ENCODE results near the gene NFATC1.
A peak's percentile ranks its signal among the peaks of the same experiment; 100 is the strongest.

NFATC1 gene

GRCh38 chr18:79392226-79392625 is 3.5 kb upstream of the NFATC1 start:
- no peaks in the 10 kb centered on the region for H3K36me3 ChIP-seq (ENCODE audit: control insufficient read depth, insufficient read depth, low read length)
- no peak overlapping the region for H3K9ac ChIP-seq (ENCODE audit: low read depth, low read length)
- H3K4me3 ChIP-seq (ENCODE audit: low read depth, low read length), result no peak overlapping the region
- no peaks in the 10 kb centered on the region for H3K9me3 ChIP-seq (ENCODE audit: control insufficient read depth, insufficient read depth, low read length)
- H3K4me1 ChIP-seq (ENCODE audit: control insufficient read depth, insufficient read depth, low read length), result 0 out of 2 replicates have a peak, but pooled peaks cover 3% of the 10 kb centered on the region
- H3K27ac ChIP-seq (ENCODE audit: low read depth, low read length), result no peak overlapping the region
- peaks cover 69% of the 10 kb centered on the region for H3K27me3 ChIP-seq (ENCODE audit: control insufficient read depth, insufficient read depth, low read length)

- Histone ChIP-seq H3K4me3 (ENCODE audit: low read depth, low read length) (peak overlapping the region; percentile 60), H3K27ac (ENCODE audit: low read depth, low read length) (no peak overlapping the region), H3K4me1 (ENCODE audit: control insufficient read depth, insufficient read depth, low read length) (0 out of 2 replicates have a peak, but pooled peaks cover 3% of the 10 kb centered on the region), H3K9ac (ENCODE audit: low read depth, low read length) (no peak overlapping the region), H3K36me3 (ENCODE audit: control insufficient read depth, insufficient read depth, low read length) (no peaks in the 10 kb centered on the region), H3K27me3 (ENCODE audit: control insufficient read depth, insufficient read depth, low read length) (peaks cover 79% of the 10 kb centered on the region), H3K9me3 (ENCODE audit: control insufficient read depth, insufficient read depth, low read length) (no peaks in the 10 kb centered on the region)
Measured at GRCh38 chr18:79393181-79393634, 2.5 kb upstream of the NFATC1 start.

- Histone ChIP-seq H3K4me1 (ENCODE audit: control insufficient read depth, insufficient read depth, low read length) (0 out of 2 replicates have a peak, but pooled peaks cover 3% of the 10 kb centered on the region), H3K27me3 (ENCODE audit: control insufficient read depth, insufficient read depth, low read length) (peaks cover 85% of the 10 kb centered on the region), H3K9ac (ENCODE audit: low read depth, low read length) (no peak overlapping the region; the same call in 1 of the 2 replicates), H3K9me3 (ENCODE audit: control insufficient read depth, insufficient read depth, low read length) (no peaks in the 10 kb centered on the region), H3K36me3 (ENCODE audit: control insufficient read depth, insufficient read depth, low read length) (no peaks in the 10 kb centered on the region), H3K4me3 (ENCODE audit: low read depth, low read length) (peak overlapping the region; percentile 60), H3K27ac (ENCODE audit: low read depth, low read length) (no peak overlapping the region)
Measured at GRCh38 chr18:79393635-79394533, 1.8 kb upstream of the NFATC1 start.

DNA sequence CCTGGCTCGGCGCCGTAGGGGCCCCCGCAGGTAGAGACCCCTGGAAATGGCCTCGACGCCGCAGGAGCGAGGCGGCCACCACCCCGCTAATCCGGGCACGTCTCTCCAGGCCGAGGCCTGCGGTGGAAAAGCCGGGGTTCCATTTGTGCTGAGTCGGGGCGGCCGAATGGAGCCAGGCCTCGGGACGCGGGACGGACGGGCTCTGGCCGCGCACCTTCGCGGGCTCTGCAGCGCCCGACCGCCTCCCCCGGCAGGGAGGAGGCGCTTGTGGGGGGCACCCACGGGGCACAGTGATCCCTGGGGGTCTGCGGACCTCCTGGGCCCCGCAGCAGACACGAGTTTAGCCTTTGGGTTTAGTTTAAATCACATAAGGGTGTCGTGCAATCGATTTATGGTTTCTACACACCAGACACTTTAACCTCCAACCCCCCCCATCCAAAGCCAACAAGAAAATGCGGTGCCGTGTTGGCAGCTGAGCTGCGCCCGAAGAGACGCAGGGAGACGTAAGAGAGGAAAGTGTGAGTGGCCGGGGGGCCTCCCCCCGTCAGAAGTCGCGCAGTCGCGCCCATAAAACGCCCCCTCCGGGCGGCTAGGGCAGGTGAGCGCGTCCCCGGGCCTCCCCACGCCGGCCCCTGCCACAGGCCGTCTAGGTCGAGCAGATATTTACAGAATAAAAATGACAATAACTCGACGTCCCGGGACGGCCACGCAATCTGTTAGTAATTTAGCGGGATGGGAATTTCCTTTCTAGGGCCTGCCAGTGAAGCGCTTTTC is 1.0 kb upstream of the NFATC1 start:
- Histone ChIP-seq H3K27me3 (ENCODE audit: control insufficient read depth, insufficient read depth, low read length) (peaks cover 87% of the 10 kb centered on the region), H3K9me3 (ENCODE audit: control insufficient read depth, insufficient read depth, low read length) (no peaks in the 10 kb centered on the region), H3K36me3 (ENCODE audit: control insufficient read depth, insufficient read depth, low read length) (no peaks in the 10 kb centered on the region), H3K4me3 (ENCODE audit: low read depth, low read length) (peak overlapping the region; percentile 52), H3K9ac (ENCODE audit: low read depth, low read length) (no peak overlapping the region), H3K4me1 (ENCODE audit: control insufficient read depth, insufficient read depth, low read length) (0 out of 2 replicates have a peak, but pooled peaks cover 8% of the 10 kb centered on the region), H3K27ac (ENCODE audit: low read depth, low read length) (peak overlapping the region; percentile 6)

- no peak overlapping the region for H3K27ac ChIP-seq (ENCODE audit: low read depth, low read length)
- H3K4me1 ChIP-seq (ENCODE audit: control insufficient read depth, insufficient read depth, low read length), result 0 out of 2 replicates have a peak, but pooled peaks cover 8% of the 10 kb centered on the region
- peak overlapping the region; percentile 52; the same call in 1 of the 2 replicates for H3K4me3 ChIP-seq (ENCODE audit: low read depth, low read length)
- H3K36me3 ChIP-seq (ENCODE audit: control insufficient read depth, insufficient read depth, low read length), result no peaks in the 10 kb centered on the region
- peaks cover 83% of the 10 kb centered on the region for H3K27me3 ChIP-seq (ENCODE audit: control insufficient read depth, insufficient read depth, low read length)
- H3K9ac ChIP-seq (ENCODE audit: low read depth, low read length), result no peak overlapping the region
- no peaks in the 10 kb centered on the region for H3K9me3 ChIP-seq (ENCODE audit: control insufficient read depth, insufficient read depth, low read length)
Measured at GRCh38 chr18:79395308-79395640, 456 bp upstream of the NFATC1 start.

GRCh38 chr18:79396431-79397246 is 909 bp downstream of the NFATC1 start:
- H3K4me3 ChIP-seq (ENCODE audit: low read depth, low read length), result peak overlapping the region; percentile 39; the same call in 1 of the 2 replicates
- no peaks in the 10 kb centered on the region for H3K36me3 ChIP-seq (ENCODE audit: control insufficient read depth, insufficient read depth, low read length)
- 0 out of 2 replicates have a peak, but pooled peaks cover 8% of the 10 kb centered on the region for H3K4me1 ChIP-seq (ENCODE audit: control insufficient read depth, insufficient read depth, low read length)
- no peak overlapping the region for H3K9ac ChIP-seq (ENCODE audit: low read depth, low read length)
- peaks cover 73% of the 10 kb centered on the region for H3K27me3 ChIP-seq (ENCODE audit: control insufficient read depth, insufficient read depth, low read length)
- no peak overlapping the region for H3K27ac ChIP-seq (ENCODE audit: low read depth, low read length)
- H3K9me3 ChIP-seq (ENCODE audit: control insufficient read depth, insufficient read depth, low read length), result no peaks in the 10 kb centered on the region

DNA sequence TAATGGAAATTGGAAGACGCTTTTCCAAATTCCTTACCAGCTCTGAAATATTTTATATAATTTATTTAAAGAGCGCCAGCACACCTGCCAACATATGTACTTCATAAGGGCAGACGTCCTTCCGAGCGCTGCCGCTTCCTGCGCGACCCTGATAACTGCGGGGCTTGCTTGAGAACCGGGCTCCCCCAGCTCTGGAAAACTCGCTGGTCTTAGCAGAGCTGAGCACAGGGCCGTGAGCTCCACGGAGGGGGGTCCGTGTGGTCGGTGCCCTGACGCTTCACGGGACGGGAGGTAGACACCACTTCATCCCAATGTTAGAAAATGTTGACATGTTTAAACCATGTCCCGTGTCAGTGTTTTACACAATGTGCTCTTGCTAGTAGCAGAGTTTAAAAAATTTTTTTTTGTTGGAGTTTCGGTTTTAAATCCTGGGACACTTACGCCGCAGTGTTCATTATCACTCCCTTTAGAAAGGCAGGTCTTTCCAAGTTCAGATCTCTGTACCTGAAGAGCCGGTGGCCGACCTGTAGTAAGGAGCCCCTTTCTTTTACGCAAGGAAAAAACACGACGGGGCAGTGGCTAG is 1.6 kb downstream of the NFATC1 start:
- no peak overlapping the region for H3K27ac ChIP-seq (ENCODE audit: low read depth, low read length)
- no peak overlapping the region for H3K9ac ChIP-seq (ENCODE audit: low read depth, low read length)
- H3K27me3 ChIP-seq (ENCODE audit: control insufficient read depth, insufficient read depth, low read length), result peaks cover 66% of the 10 kb centered on the region
- no peaks in the 10 kb centered on the region for H3K9me3 ChIP-seq (ENCODE audit: control insufficient read depth, insufficient read depth, low read length)
- H3K4me3 ChIP-seq (ENCODE audit: low read depth, low read length), result no peak overlapping the region
- H3K36me3 ChIP-seq (ENCODE audit: control insufficient read depth, insufficient read depth, low read length), result no peaks in the 10 kb centered on the region
- 0 out of 2 replicates have a peak, but pooled peaks cover 8% of the 10 kb centered on the region for H3K4me1 ChIP-seq (ENCODE audit: control insufficient read depth, insufficient read depth, low read length)

- Histone ChIP-seq H3K4me1 (ENCODE audit: control insufficient read depth, insufficient read depth, low read length) (0 out of 2 replicates have a peak, but pooled peaks cover 8% of the 10 kb centered on the region), H3K27me3 (ENCODE audit: control insufficient read depth, insufficient read depth, low read length) (peaks cover 58% of the 10 kb centered on the region), H3K27ac (ENCODE audit: low read depth, low read length) (no peak overlapping the region), H3K36me3 (ENCODE audit: control insufficient read depth, insufficient read depth, low read length) (no peaks in the 10 kb centered on the region), H3K9ac (ENCODE audit: low read depth, low read length) (no peak overlapping the region), H3K9me3 (ENCODE audit: control insufficient read depth, insufficient read depth, low read length) (no peaks in the 10 kb centered on the region), H3K4me3 (ENCODE audit: low read depth, low read length) (no peak overlapping the region)
Measured at GRCh38 chr18:79397830-79398761, 2.4 kb downstream of the NFATC1 start.

GRCh38 chr18:79399275-79400081 is 3.7 kb downstream of the NFATC1 start:
- Histone ChIP-seq H3K27ac (ENCODE audit: low read depth, low read length) (no peak overlapping the region), H3K4me1 (ENCODE audit: control insufficient read depth, insufficient read depth, low read length) (0 out of 2 replicates have a peak, but pooled peaks cover 5% of the 10 kb centered on the region), H3K36me3 (ENCODE audit: control insufficient read depth, insufficient read depth, low read length) (no peaks in the 10 kb centered on the region), H3K9me3 (ENCODE audit: control insufficient read depth, insufficient read depth, low read length) (no peaks in the 10 kb centered on the region), H3K9ac (ENCODE audit: low read depth, low read length) (no peak overlapping the region), H3K27me3 (ENCODE audit: control insufficient read depth, insufficient read depth, low read length) (peaks cover 47% of the 10 kb centered on the region), H3K4me3 (ENCODE audit: low read depth, low read length) (peak overlapping the region; percentile 60)

All from HUES48 (cell line).